ENCODE data around the gene TRIM6. TPM values are rescaled to one million over a fixed set of nuclear protein-coding genes. Genes with fewer than 3 reads are reported as not detected.
"Not testable (repeated sequence)": the region's sequence is repeated elsewhere in the genome, so short reads cannot be mapped to it uniquely, and the experiment has no call there.

The TRIM6 gene
- total RNA-seq, 2 donors from 2014 or later, result 0.35 to 0.82 TPM

GRCh38 chr11:5577101-5577500 is 19.3 kb upstream of the TRIM6 start:
- DNase-seq, result no peak
- no peaks in the 10 kb centered on the region for H3K9me3 ChIP-seq
- no peak overlapping the region for H3K27ac ChIP-seq
- intact Hi-C loops (cut with DNase I), result no loop called here
- H3K4me1 ChIP-seq, result no peaks in the 10 kb centered on the region
- H3K4me3 ChIP-seq, result no peak overlapping the region
- H3K27me3 ChIP-seq, result no peaks in the 10 kb centered on the region
- H3K9ac ChIP-seq (ENCODE audit: low read depth in 2 of 2, low read length in 2 of 2), result no peak overlapping the region
- TF ChIP-seq CTCF (IDR thresholded peaks at IDR 0.05), result no peak
- no peaks in the 10 kb centered on the region for H3K36me3 ChIP-seq

- DNase-seq, result no peak
- intact Hi-C loops (cut with DNase I), result no loop called here
- no peak for TF ChIP-seq CTCF (IDR thresholded peaks at IDR 0.05)
- Histone ChIP-seq H3K36me3 (no peaks in the 10 kb centered on the region), H3K27ac (no peak within 1 kb of the TSS), H3K27me3 (no peaks in the 10 kb centered on the region), H3K9me3 (no peaks in the 10 kb centered on the region), H3K4me1 (no peaks in the 10 kb centered on the region), H3K4me3 (no peak within 1 kb of the TSS), H3K9ac (ENCODE audit: low read depth in 2 of 2, low read length in 2 of 2) (no peak within 1 kb of the TSS)
Observed at GRCh38 chr11:5580577-5580976, 15.9 kb upstream of the TRIM6 start, which contains the start of gene OR52B6. OR52B6 (plus strand) TSS chr11:5580877; CDS start chr11:5580877, 0 bp downstream.

- intact Hi-C loops (cut with DNase I), result no loop called here
- Histone ChIP-seq H3K4me1 (no peaks in the 10 kb centered on the region), H3K36me3 (no peaks in the 10 kb centered on the region), H3K4me3 (no peak overlapping the region), H3K27me3 (no peaks in the 10 kb centered on the region), H3K9me3 (no peaks in the 10 kb centered on the region), H3K27ac (no peak overlapping the region), H3K9ac (ENCODE audit: low read depth in 2 of 2, low read length in 2 of 2) (no peak overlapping the region)
- TF ChIP-seq CTCF (IDR thresholded peaks at IDR 0.05), result no peak
- DNase-seq, result no peak
Observed at GRCh38 chr11:5581014-5581413, 15.4 kb upstream of the TRIM6 start.

GRCh38 chr11:5584458-5584857 is 12.0 kb upstream of the TRIM6 start:
- H3K4me1 ChIP-seq; H3K4me3 ChIP-seq; intact Hi-C loops (cut with DNase I); H3K9me3 ChIP-seq; H3K27ac ChIP-seq; H3K36me3 ChIP-seq; DNase-seq; H3K9ac ChIP-seq (ENCODE audit: low read depth in 2 of 2, low read length in 2 of 2); H3K27me3 ChIP-seq: not testable (repeated sequence)

GRCh38 chr11:5589906-5590305 is 6.5 kb upstream of the TRIM6 start:
- H3K4me3 ChIP-seq; H3K27me3 ChIP-seq; DNase-seq; H3K27ac ChIP-seq; intact Hi-C loops (cut with DNase I); H3K9ac ChIP-seq (ENCODE audit: low read depth in 2 of 2, low read length in 2 of 2); H3K36me3 ChIP-seq; H3K9me3 ChIP-seq; H3K4me1 ChIP-seq: not testable (repeated sequence)

GRCh38 chr11:5591613-5592012 is 4.8 kb upstream of the TRIM6 start:
- intact Hi-C loops (cut with DNase I), result no loop called here
- Histone ChIP-seq H3K36me3 (no peaks in the 10 kb centered on the region), H3K9ac (ENCODE audit: low read depth in 2 of 2, low read length in 2 of 2) (no peak overlapping the region), H3K9me3 (no peaks in the 10 kb centered on the region), H3K4me3 (no peak overlapping the region), H3K27me3 (no peaks in the 10 kb centered on the region), H3K4me1 (no peaks in the 10 kb centered on the region), H3K27ac (no peak overlapping the region)
- DNase-seq, result no peak
- no peak for TF ChIP-seq CTCF (IDR thresholded peaks at IDR 0.05)

GRCh38 chr11:5592615-5593014 is 3.8 kb upstream of the TRIM6 start:
- no peaks in the 10 kb centered on the region for H3K4me1 ChIP-seq
- no peak overlapping the region for H3K27ac ChIP-seq
- no peak for TF ChIP-seq CTCF (IDR thresholded peaks at IDR 0.05)
- no peak for DNase-seq
- H3K36me3 ChIP-seq, result no peaks in the 10 kb centered on the region
- intact Hi-C loops (cut with DNase I), result no loop called here
- no peak overlapping the region for H3K4me3 ChIP-seq
- H3K27me3 ChIP-seq, result no peaks in the 10 kb centered on the region
- no peaks in the 10 kb centered on the region for H3K9me3 ChIP-seq
- H3K9ac ChIP-seq (ENCODE audit: low read depth in 2 of 2, low read length in 2 of 2), result no peak overlapping the region
